NCI-H2029 (cell line): ENCODE measurements around the gene NUF2.
"Not testable (repeated sequence)": the region's sequence is repeated elsewhere in the genome, so short reads cannot be mapped to it uniquely, and the experiment has no call there.

Source experiments
- DNase-seq: peaks from one replicate; lab custom pipeline; 2025; lab: John Stamatoyannopoulos, UW

NUF2 gene

GRCh38 chr1:163335216-163335615 lies 13.5 kb downstream of the NUF2 start:
- DNase-seq, result no peak

GRCh38 chr1:163337631-163338030 lies 15.9 kb downstream of the NUF2 start:
- DNase-seq, result no peak

GRCh38 chr1:163346326-163346870 lies 24.6 kb downstream of the NUF2 start:
- DNase-seq, result no peak

GRCh38 chr1:163347106-163347505 lies 25.4 kb downstream of the NUF2 start:
- DNase-seq, result no peak

GRCh38 chr1:163351912-163352311 lies 30.2 kb downstream of the NUF2 start:
- DNase-seq, result no peak

- DNase-seq, result no peak
Measured at GRCh38 chr1:163357378-163357777, 35.6 kb downstream of the NUF2 start.

- not testable (repeated sequence) for DNase-seq
Measured at GRCh38 chr1:163358172-163358571, 36.4 kb downstream of the NUF2 start.

GRCh38 chr1:163361123-163361934 lies 39.6 kb downstream of the NUF2 start:
- peak; percentile 1 for DNase-seq

GRCh38 chr1:163365186-163365585 lies 43.4 kb downstream of the NUF2 start:
- no peak for DNase-seq

GRCh38 chr1:163366555-163366954 lies 44.8 kb downstream of the NUF2 start:
- DNase-seq, result no peak

- no peak for DNase-seq
Measured at GRCh38 chr1:163367721-163368120, 46.0 kb downstream of the NUF2 start.

- DNase-seq, result no peak
Measured at GRCh38 chr1:163372576-163372975, 50.8 kb downstream of the NUF2 start.

- no peak for DNase-seq
Measured at GRCh38 chr1:163378554-163378953, 56.8 kb downstream of the NUF2 start.

GRCh38 chr1:163379801-163380200 lies 58.0 kb downstream of the NUF2 start:
- no peak for DNase-seq

- no peak for DNase-seq
Measured at GRCh38 chr1:163381487-163382184, 59.9 kb downstream of the NUF2 start.

- DNase-seq, result no peak
Measured at GRCh38 chr1:163382395-163382794, 60.6 kb downstream of the NUF2 start.

GRCh38 chr1:163387146-163387545 lies 65.4 kb downstream of the NUF2 start:
- DNase-seq, result no peak

- no peak for DNase-seq
Measured at GRCh38 chr1:163388970-163389369, 67.2 kb downstream of the NUF2 start.

GRCh38 chr1:163395790-163396189 lies 74.0 kb downstream of the NUF2 start:
- no peak for DNase-seq

- DNase-seq, result no peak
Measured at GRCh38 chr1:163397451-163398200, 75.9 kb downstream of the NUF2 start.

- no peak for DNase-seq
Measured at GRCh38 chr1:163399001-163399400, 77.2 kb downstream of the NUF2 start.

- no peak for DNase-seq
Measured at GRCh38 chr1:163399976-163400601, 78.3 kb downstream of the NUF2 start.
